Measurements from ENCODE around the gene TUBB.

- TF ChIP-seq CTCF (IDR thresholded peaks at IDR 0.05; ENCODE audit: low read depth, low read length, missing input control) (peak; percentile 82), MAX (IDR thresholded peaks at IDR 0.05) (no peak), GABPA (IDR thresholded peaks at IDR 0.05 in 1 of 2, conservative IDR thresholded peaks at IDR 0.05 in 1 of 2) (no peak), RAD21 (IDR thresholded peaks at IDR 0.05) (peak; percentile 85 to 91), YY1 (IDR thresholded peaks at IDR 0.05) (no peak), TAF1 (conservative IDR thresholded peaks at IDR 0.05) (no peak), JUND (IDR thresholded peaks at IDR 0.05) (no peak), REST (IDR thresholded peaks at IDR 0.05) (no peak), SP1 (IDR thresholded peaks at IDR 0.05) (no peak), EGR1 (IDR thresholded peaks at IDR 0.05; ENCODE audit: low read depth in 2 of 2) (no peak), FOXA1 (IDR thresholded peaks at IDR 0.05) (no peak), RXRA (IDR thresholded peaks at IDR 0.05) (peak in 1 of 2 donors; percentile 47), ATF3 (IDR thresholded peaks at IDR 0.05) (no peak), ZBTB33 (IDR thresholded peaks at IDR 0.05) (no peak)
Observed at GRCh38 chr6:30730601-30731435, 10.7 kb downstream of the TUBB start.
